ENCODE measurements around the gene OR1J1. TPM values are rescaled to one million over a fixed set of nuclear protein-coding genes. Genes with fewer than 3 reads are reported as not detected.

The OR1J1 gene
- total and polyA plus RNA-seq, 2 of the 8 experiments (the other 6 are each of a cell fraction or from before 2014, with no cell fraction given), result not detected

DNA sequence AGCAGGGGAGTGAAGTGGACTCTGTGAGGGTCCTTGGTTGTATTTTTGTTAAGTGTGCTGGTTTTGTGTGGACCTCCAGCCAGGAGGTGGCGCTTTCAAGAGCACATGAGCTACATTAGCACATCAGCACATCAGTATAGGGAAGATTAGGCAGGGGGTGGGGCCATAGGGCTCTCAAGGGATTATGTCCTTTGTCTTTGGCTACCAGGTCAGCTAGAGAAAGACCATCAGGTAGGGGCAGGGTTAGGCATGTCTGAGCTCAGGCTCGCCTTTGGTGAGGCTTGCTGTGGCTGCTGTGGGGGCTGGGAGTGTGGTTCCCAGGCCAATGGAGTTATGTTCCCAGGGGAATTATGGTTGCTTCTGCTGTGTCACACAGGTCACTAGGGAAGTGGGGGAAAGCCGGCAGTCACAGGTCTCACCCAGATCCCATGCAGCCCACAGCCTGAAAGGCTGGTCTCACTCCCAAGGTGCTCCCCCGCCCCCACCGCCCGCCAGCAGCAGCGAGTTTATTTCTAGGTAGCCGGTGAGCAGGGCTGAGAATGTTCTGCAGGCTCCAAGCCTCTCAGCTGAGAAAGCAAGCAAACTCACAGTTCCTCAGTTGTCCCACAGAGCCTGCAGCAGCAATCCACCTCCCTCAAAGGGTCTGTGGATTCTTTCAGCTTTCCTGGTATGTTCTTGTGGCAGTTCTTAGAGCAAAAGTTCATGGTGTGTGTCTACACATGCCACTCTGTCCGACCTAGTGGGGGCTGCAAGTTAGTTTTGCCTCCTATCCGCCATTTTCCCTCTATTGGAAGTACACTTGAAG is 13.7 kb downstream of the OR1J1 start:
- no peak overlapping the region for H3K4ac ChIP-seq (replicated peaks; ENCODE audit: insufficient read length, low read depth, low read length)
- no peaks in the 10 kb centered on the region for H3K23me2 ChIP-seq (ENCODE audit: low read depth, low read length)
- FAIRE-seq, result no peak
- no peak overlapping the region for H4K5ac ChIP-seq (ENCODE audit: insufficient read length, low read depth, low read length)
- H3K4me1 ChIP-seq (replicated peaks in 1 of 4; ENCODE audit: control insufficient read depth in 3 of 4, insufficient read depth in 4 of 4, low read length in 3 of 4), result no peaks in the 10 kb centered on the region; a peak in 1 of 7 replicates
- H4K20me1 ChIP-seq (replicated peaks in 1 of 2; ENCODE audit: control insufficient read depth in 1 of 2, insufficient read depth in 2 of 2, low read length in 2 of 2), result no peaks in the 10 kb centered on the region
- H2BK12ac ChIP-seq (ENCODE audit: low read depth, low read length), result no peak overlapping the region
- H3K27me3 ChIP-seq (replicated peaks in 1 of 4; ENCODE audit: control insufficient read depth in 3 of 4, extremely low read depth in 1 of 4, insufficient read depth in 3 of 4, low read length in 3 of 4), result no peaks in the 10 kb centered on the region; a peak in 1 of 7 replicates
- TF ChIP-seq, protein P1, sequence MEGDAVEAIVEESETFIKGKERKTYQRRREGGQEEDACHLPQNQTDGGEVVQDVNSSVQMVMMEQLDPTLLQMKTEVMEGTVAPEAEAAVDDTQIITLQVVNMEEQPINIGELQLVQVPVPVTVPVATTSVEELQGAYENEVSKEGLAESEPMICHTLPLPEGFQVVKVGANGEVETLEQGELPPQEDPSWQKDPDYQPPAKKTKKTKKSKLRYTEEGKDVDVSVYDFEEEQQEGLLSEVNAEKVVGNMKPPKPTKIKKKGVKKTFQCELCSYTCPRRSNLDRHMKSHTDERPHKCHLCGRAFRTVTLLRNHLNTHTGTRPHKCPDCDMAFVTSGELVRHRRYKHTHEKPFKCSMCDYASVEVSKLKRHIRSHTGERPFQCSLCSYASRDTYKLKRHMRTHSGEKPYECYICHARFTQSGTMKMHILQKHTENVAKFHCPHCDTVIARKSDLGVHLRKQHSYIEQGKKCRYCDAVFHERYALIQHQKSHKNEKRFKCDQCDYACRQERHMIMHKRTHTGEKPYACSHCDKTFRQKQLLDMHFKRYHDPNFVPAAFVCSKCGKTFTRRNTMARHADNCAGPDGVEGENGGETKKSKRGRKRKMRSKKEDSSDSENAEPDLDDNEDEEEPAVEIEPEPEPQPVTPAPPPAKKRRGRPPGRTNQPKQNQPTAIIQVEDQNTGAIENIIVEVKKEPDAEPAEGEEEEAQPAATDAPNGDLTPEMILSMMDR (IDR thresholded peaks at IDR 0.05; ENCODE audit: control extremely low read depth in 1 of 3, insufficient read depth in 1 of 3, low read depth in 1 of 3, low read length in 3 of 3), result peak; percentile 19 to 53 (median 40); a peak in 3 of 4 replicates
- TF ChIP-seq TAF1 (IDR thresholded peaks at IDR 0.05; ENCODE audit: low read depth, low read length), result peak; percentile 30; the same call in 1 of the 2 replicates
- TF ChIP-seq TCF12 (IDR thresholded peaks at IDR 0.05; ENCODE audit: low read depth, low read length), result no peak
- 0 out of 2 replicates have a peak, but pooled peaks have one; percentile 9 for TF ChIP-seq SP2 (IDR thresholded peaks at IDR 0.05; ENCODE audit: low read length)
- 0 out of 3 replicates have a peak, but pooled peaks of 1 of the 2 experiments have one; percentile 20 for TF ChIP-seq POLR2A (IDR thresholded peaks at IDR 0.05; ENCODE audit: control extremely low read depth in 1 of 2, low read depth in 2 of 2, low read length in 2 of 2)
- TF ChIP-seq RAD21 (IDR thresholded peaks at IDR 0.05 in 1 of 2, conservative IDR thresholded peaks at IDR 0.05 in 1 of 2; ENCODE audit: low read depth in 2 of 2, low read length in 2 of 2), result peak; percentile 12 to 25; a peak in 2 of 4 replicates
- TF ChIP-seq ASH2L (IDR thresholded peaks at IDR 0.05; ENCODE audit: low read length), result peak; percentile 57
- TF ChIP-seq CBX8 (IDR thresholded peaks at IDR 0.05; ENCODE audit: borderline replicate concordance, low read depth, low read length), result no peak
- peak in 1 of 2 experiments; percentile 23 for DNase-seq (ENCODE audit: low read depth in 1 of 2, low spot score in 2 of 2)
- no peak overlapping the region for H4K91ac ChIP-seq (replicated peaks; ENCODE audit: insufficient read length, low read length)
- no peak overlapping the region for H3K56ac ChIP-seq (replicated peaks; ENCODE audit: insufficient read length, low read depth, low read length)
- no peak overlapping the region for H2BK15ac ChIP-seq (ENCODE audit: low read length)
- peak overlapping the region; percentile 65; the same call in 1 of the 2 replicates for H4K8ac ChIP-seq (ENCODE audit: extremely low read depth, insufficient read depth, low read length)
- H3K4me3 ChIP-seq (ENCODE audit: extremely low read depth in 1 of 4, insufficient read depth in 2 of 4, low read depth in 3 of 4, low read length in 4 of 4), result no peak overlapping the region; a peak in 1 of 8 replicates
- no peak overlapping the region for H3K23ac ChIP-seq (ENCODE audit: insufficient read length)
- CTCF ChIA-PET (ENCODE audit: partially characterized antibody), result interaction anchor here (0.9 to 5.1 kb wide), 9 partner anchors 9 to 346 kb away, joined by 3 to 61 read pairs (median 4); no protein-coding TSS in a partner anchor
- peak overlapping the region in 1 of 4 experiments; percentile 9; a peak in 1 of 7 replicates for H3K9ac ChIP-seq (replicated peaks in 1 of 4; ENCODE audit: extremely low read depth in 1 of 4, low read depth in 3 of 4, low read length in 3 of 4)
- H3K27ac ChIP-seq (ENCODE audit: low read depth, low read length), result no peak overlapping the region; the same call in 1 of the 2 replicates
- 76% methylated on average over 10 of the region's 10 CpGs; no CpG with 5 or more reads in 1 of the 2 experiments for WGBS, 2 experiments (ENCODE audit: extremely low coverage in 1 of 2, insufficient coverage in 1 of 2, insufficient read length in 1 of 2, insufficient replicate concordance in 2 of 2, low coverage in 1 of 2, low lambda C conversion rate in 2 of 2, missing lambda C conversion rate in 1 of 2)
- 0 out of 4 replicates have a peak overlapping the region, but pooled peaks of 1 of the 2 experiments have one; percentile 34 for H3K4me2 ChIP-seq (ENCODE audit: insufficient read depth in 1 of 2, low read depth in 2 of 2, low read length in 2 of 2)
- no peak overlapping the region for H2AK5ac ChIP-seq (ENCODE audit: low read depth, low read length)
- H2BK5ac ChIP-seq (ENCODE audit: low read depth, low read length), result no peak overlapping the region
- H2BK120ac ChIP-seq (replicated peaks; ENCODE audit: low read depth, low read length), result no peak overlapping the region
- H3K14ac ChIP-seq (ENCODE audit: insufficient read length), result no peak overlapping the region
- H3K79me1 ChIP-seq (ENCODE audit: low read depth, low read length), result no peaks in the 10 kb centered on the region
- POLR2A ChIA-PET (ENCODE audit: partially characterized antibody), result interaction anchor here (0.7 to 1.3 kb wide), 3 partner anchors 35 to 346 kb away, joined by 3 read pairs; no protein-coding TSS in a partner anchor
- no peak overlapping the region for H3K18ac ChIP-seq (ENCODE audit: extremely low read depth, low read length)
- H3K36me3 ChIP-seq (ENCODE audit: control insufficient read depth in 2 of 4, insufficient read depth in 4 of 4, low read length in 3 of 4), result no peaks in the 10 kb centered on the region
- H3K79me2 ChIP-seq (ENCODE audit: control insufficient read depth in 1 of 2, insufficient read depth in 2 of 2, low read length in 2 of 2), result no peaks in the 10 kb centered on the region
- peak overlapping the region; percentile 83 for H2AFZ ChIP-seq (ENCODE audit: low read length)
- H2BK20ac ChIP-seq (ENCODE audit: low read length), result no peak overlapping the region
- H3K9me3 ChIP-seq (ENCODE audit: insufficient read depth in 2 of 2, low read depth in 1 of 2, low read length in 1 of 2), result peaks cover 10 to 12% of the 10 kb centered on the region in 2 experiments; a peak in 2 of 4 replicates
